ENCODE measurements around the gene CCDC85C.

CCDC85C gene

GRCh38 chr14:99648027-99648784 lies 44.2 kb upstream of the CCDC85C start:
- Histone ChIP-seq H3K27ac (no peak overlapping the region), H3K4me3 (no peak overlapping the region), H3K36me3 (no peaks in the 10 kb centered on the region), H3K9me3 (no peaks in the 10 kb centered on the region), H3K27me3 (peaks cover 0 to 35% of the 10 kb centered on the region in 2 donors), H3K4me1 (peaks cover 0 to 19% (median 10%) of the 10 kb centered on the region in 4 donors)
- DNase-seq = no peak
- TF ChIP-seq CTCF (IDR thresholded peaks at IDR 0.05) = no peak
- intact Hi-C loops (cut with DNase I; ENCODE audit: low total_unique reads) = no loop called here

GRCh38 chr14:99647411-99647810 lies 43.4 kb upstream of the CCDC85C start:
- intact Hi-C loops (cut with DNase I; ENCODE audit: low total_unique reads) = no loop called here
- no peak for TF ChIP-seq CTCF (IDR thresholded peaks at IDR 0.05)
- no peaks in the 10 kb centered on the region for H3K36me3 ChIP-seq
- H3K27ac ChIP-seq = no peak overlapping the region
- no peak for DNase-seq
- H3K9me3 ChIP-seq = no peaks in the 10 kb centered on the region
- peaks cover 0 to 19% (median 10%) of the 10 kb centered on the region in 4 donors for H3K4me1 ChIP-seq
- H3K27me3 ChIP-seq = peaks cover 0 to 35% of the 10 kb centered on the region in 2 donors
- no peak overlapping the region for H3K4me3 ChIP-seq

- DNase-seq = no peak
- no peaks in the 10 kb centered on the region for H3K9me3 ChIP-seq
- no peaks in the 10 kb centered on the region for H3K36me3 ChIP-seq
- intact Hi-C loops (cut with DNase I; ENCODE audit: low total_unique reads) = no loop called here
- TF ChIP-seq CTCF (IDR thresholded peaks at IDR 0.05) = no peak
- H3K27ac ChIP-seq = peak overlapping the region in 1 of 2 donors; percentile 33
- H3K4me1 ChIP-seq = peaks cover 0 to 19% (median 10%) of the 10 kb centered on the region in 4 donors
- peaks cover 0 to 35% of the 10 kb centered on the region in 2 donors for H3K27me3 ChIP-seq
- peak overlapping the region; percentile 45 to 59 for H3K4me3 ChIP-seq
Measured at GRCh38 chr14:99645545-99646505, 41.8 kb upstream of the CCDC85C start.

- H3K27ac ChIP-seq = peak within 1 kb of the TSS in 1 of 2 donors; percentile 33
- no peak for DNase-seq
- H3K27me3 ChIP-seq = peaks cover 0 to 35% of the 10 kb centered on the region in 2 donors
- H3K36me3 ChIP-seq = no peaks in the 10 kb centered on the region
- H3K9me3 ChIP-seq = no peaks in the 10 kb centered on the region
- intact Hi-C loops (cut with DNase I; ENCODE audit: low total_unique reads) = no loop called here
- no peak for TF ChIP-seq CTCF (IDR thresholded peaks at IDR 0.05)
- H3K4me1 ChIP-seq = peaks cover 0 to 19% (median 10%) of the 10 kb centered on the region in 4 donors
- peak within 1 kb of the TSS; percentile 45 to 59 for H3K4me3 ChIP-seq
Measured at GRCh38 chr14:99644723-99645544, 40.9 kb upstream of the CCDC85C start, which contains the start of gene HHIPL1. TSS of gene HHIPL1 (plus strand) at chr14:99645129. CDS start at chr14:99645208, 79 bp downstream.

- DNase-seq = no peak
- Histone ChIP-seq H3K4me1 (peaks cover 0 to 19% (median 10%) of the 10 kb centered on the region in 4 donors), H3K27me3 (peaks cover 0 to 35% of the 10 kb centered on the region in 2 donors), H3K9me3 (no peaks in the 10 kb centered on the region), H3K4me3 (no peak overlapping the region), H3K27ac (no peak overlapping the region), H3K36me3 (no peaks in the 10 kb centered on the region)
- intact Hi-C loops (cut with DNase I; ENCODE audit: low total_unique reads) = no loop called here
- no peak for TF ChIP-seq CTCF (IDR thresholded peaks at IDR 0.05)
Measured at GRCh38 chr14:99644035-99644587, 40.1 kb upstream of the CCDC85C start.

Data from tibial artery (tissue), 4 donors.